HepG2 (cell line): Measurements from ENCODE around the gene DNLZ. TPM values are rescaled to one million over a fixed set of nuclear protein-coding genes. Genes with fewer than 3 reads are reported as not detected.

Experiments used
- AKAP8 ChIP-seq: sonication (generic); formaldehyde crosslinking; IDR thresholded peaks from 2 replicates; pipeline ENCODE4 v1.5.1; 2020; ENCODE audit warnings: mild to moderate bottlenecking, missing genetic modification reagents
- EHMT2 ChIP-seq: fragments of 200-600 bp; sonication (generic); IDR thresholded peaks from 2 replicates; pipeline ENCODE4 v1.7.0; 2017; ENCODE audit warnings: antibody characterized with exemption, low read depth, low read length, borderline replicate concordance
- EP300 ChIP-seq, 3 experiments: sonication (generic) in 1 of 3; formaldehyde crosslinking in 1 of 3; IDR thresholded peaks; 2 replicates each; pipeline versions ENCODE4 v1.5.1 to v1.6.1; 2011 to 2020; ENCODE audit warnings: low read depth in 2 of 3, low read length in 2 of 3, borderline replicate concordance in 1 of 3, improper control_type of control experiment in 1 of 3, mild to moderate bottlenecking in 1 of 3, missing genetic modification reagents in 1 of 3, moderate library complexity in 1 of 3
- JUND ChIP-seq: sonication (generic); formaldehyde crosslinking; IDR thresholded peaks from 2 replicates; pipeline ENCODE4 v1.8.0; 2022; ENCODE audit warnings: mild to moderate bottlenecking, missing genetic modification reagents
- KAT7 ChIP-seq: IDR thresholded peaks from 2 replicates; pipeline ENCODE4 v1.6.1; 2018; ENCODE audit warnings: borderline replicate concordance, missing compliant biosample characterization
- KLF16 ChIP-seq, 2 experiments: sonication (generic) in 1 of 2; formaldehyde crosslinking in 1 of 2; IDR thresholded peaks; 2 replicates each; pipeline versions ENCODE4 v1.6.1 to v1.8.0; 2016 to 2023; ENCODE audit warnings: missing genetic modification reagents in 2 of 2, missing compliant biosample characterization in 1 of 2
- PHF8 ChIP-seq: sonication (generic); formaldehyde crosslinking; IDR thresholded peaks from 2 replicates; pipeline ENCODE4 v1.5.0; 2020; ENCODE audit warnings: missing genetic modification reagents
- RBFOX2 ChIP-seq: fragments of 200-400 bp; formaldehyde crosslinking; IDR thresholded peaks from 2 replicates; pipeline ENCODE4 v1.6.1; 2017; ENCODE audit warnings: low read depth, mild to moderate bottlenecking, low read length
- RFXANK ChIP-seq: IDR thresholded peaks from 2 replicates; pipeline ENCODE4 v1.6.1; 2016
- SP5 ChIP-seq: IDR thresholded peaks from 2 replicates; pipeline ENCODE4 v1.6.1; 2016; ENCODE audit warnings: low read depth, borderline replicate concordance
- SYNCRIP ChIP-seq: fragments of 200-400 bp; formaldehyde crosslinking; IDR thresholded peaks from 2 replicates; pipeline ENCODE4 v1.6.1; 2018; ENCODE audit warnings: mild to moderate bottlenecking, low read depth, low read length; ENCODE audit not compliant: insufficient read depth
- TAF1 ChIP-seq: sonication (generic); formaldehyde crosslinking; IDR thresholded peaks from 2 replicates; pipeline ENCODE4 v1.4.0; 2020; ENCODE audit warnings: missing genetic modification reagents
- TAF15 ChIP-seq: fragments of 200-400 bp; formaldehyde crosslinking; IDR thresholded peaks from one replicate; pipeline ENCODE4 v1.6.1; 2018; ENCODE audit warnings: mild to moderate bottlenecking, low read depth, low read length; ENCODE audit not compliant: poor library complexity, severe bottlenecking
- TOPORS ChIP-seq: sonication (generic); formaldehyde crosslinking; IDR thresholded peaks from 2 replicates; pipeline ENCODE4 v1.8.0; 2023; ENCODE audit warnings: mild to moderate bottlenecking, missing genetic modification reagents
- TSC22D2 ChIP-seq: sonication (generic); formaldehyde crosslinking; IDR thresholded peaks from 2 replicates; pipeline ENCODE4 v1.5.1; 2020; ENCODE audit warnings: missing genetic modification reagents, mild to moderate bottlenecking, borderline replicate concordance
- U2AF2 ChIP-seq: fragments of 200-400 bp; formaldehyde crosslinking; IDR thresholded peaks from 2 replicates; pipeline ENCODE4 v1.6.1; 2017; ENCODE audit warnings: low read depth, mild to moderate bottlenecking, low read length
- ZNF264 ChIP-seq: sonication (generic); formaldehyde crosslinking; IDR thresholded peaks from 2 replicates; pipeline ENCODE4 v1.4.0; 2020; ENCODE audit warnings: missing genetic modification reagents
- ZNF484 ChIP-seq: sonication (generic); formaldehyde crosslinking; IDR thresholded peaks from 2 replicates; pipeline ENCODE4 v1.5.1; 2020; ENCODE audit warnings: mild to moderate bottlenecking, low read depth, missing genetic modification reagents, borderline replicate concordance
- ZNF709 ChIP-seq: sonication (generic); formaldehyde crosslinking; IDR thresholded peaks from 2 replicates; pipeline ENCODE4 v1.5.0; 2020; ENCODE audit warnings: mild to moderate bottlenecking, missing genetic modification reagents
- ZNF749 ChIP-seq: sonication (generic); formaldehyde crosslinking; IDR thresholded peaks from 2 replicates; pipeline ENCODE4 v1.8.0; 2022; ENCODE audit warnings: mild to moderate bottlenecking, missing genetic modification reagents, moderate library complexity, borderline replicate concordance
- ZNF790 ChIP-seq: sonication (generic); formaldehyde crosslinking; IDR thresholded peaks from 2 replicates; pipeline ENCODE4 v1.8.0; 2022; ENCODE audit warnings: missing genetic modification reagents, mild to moderate bottlenecking, borderline replicate concordance
- ZNF878 ChIP-seq: sonication (generic); formaldehyde crosslinking; IDR thresholded peaks from 2 replicates; pipeline ENCODE4 v1.8.1; 2023; ENCODE audit warnings: mild to moderate bottlenecking, missing genetic modification reagents, moderate library complexity
- ZSCAN21 ChIP-seq: sonication (generic); formaldehyde crosslinking; IDR thresholded peaks from 2 replicates; pipeline ENCODE4 v1.8.0; 2022; ENCODE audit warnings: mild to moderate bottlenecking, missing genetic modification reagents, moderate library complexity, borderline replicate concordance
- polyA plus RNA-seq, 8 experiments: library from polyadenylated mRNA; depleted of rRNA in 3 of 8; stranded (reverse) in 7 of 8; unstranded in 1 of 8; fragments of >200 nt; fragmentation: Illumina TruSeq in 4 of 8; extraction: Trizol in 4 of 8; gene quantifications; 2 replicates each; pipeline versions ENCODE4 v1.2.1 to v1.2.3, GENCODE V29; 2011 to 2016; ENCODE audit warnings: low read depth in 4 of 8, missing spikeins in 1 of 8, mixed read lengths in 1 of 8; ENCODE audit not compliant: insufficient read depth in 1 of 8
- total RNA-seq, 5 experiments: library from RNA; depleted of rRNA; stranded (reverse); fragments of >200 nt; fragmentation: Illumina TruSeq; extraction: Trizol; gene quantifications; 2 replicates each; pipeline ENCODE4 v1.2.3, GENCODE V29; 2016; ENCODE audit warnings: low read depth in 1 of 5
- TF ChIP-seq, protein P1 (sequence below): sonication (generic); formaldehyde crosslinking; IDR thresholded peaks from 2 replicates; pipeline ENCODE4 v1.8.0; 2022; ENCODE audit warnings: missing genetic modification reagents, mild to moderate bottlenecking, inconsistent platforms, borderline replicate concordance
- TF ChIP-seq, protein P2 (sequence below): sonication (generic); formaldehyde crosslinking; IDR thresholded peaks from 2 replicates; pipeline ENCODE4 v1.5.1; 2020; ENCODE audit warnings: missing genetic modification reagents, mild to moderate bottlenecking, borderline replicate concordance
- TF ChIP-seq, protein P3 (sequence below): sonication (generic); formaldehyde crosslinking; IDR thresholded peaks from 2 replicates; pipeline ENCODE4 v1.5.0; 2020; ENCODE audit warnings: missing genetic modification reagents

DNLZ gene
- total and polyA plus RNA-seq, 2 of the 13 experiments (the other 11 are each of a cell fraction or from before 2014, with no cell fraction given): 3.4 to 8.0 TPM

DNA sequence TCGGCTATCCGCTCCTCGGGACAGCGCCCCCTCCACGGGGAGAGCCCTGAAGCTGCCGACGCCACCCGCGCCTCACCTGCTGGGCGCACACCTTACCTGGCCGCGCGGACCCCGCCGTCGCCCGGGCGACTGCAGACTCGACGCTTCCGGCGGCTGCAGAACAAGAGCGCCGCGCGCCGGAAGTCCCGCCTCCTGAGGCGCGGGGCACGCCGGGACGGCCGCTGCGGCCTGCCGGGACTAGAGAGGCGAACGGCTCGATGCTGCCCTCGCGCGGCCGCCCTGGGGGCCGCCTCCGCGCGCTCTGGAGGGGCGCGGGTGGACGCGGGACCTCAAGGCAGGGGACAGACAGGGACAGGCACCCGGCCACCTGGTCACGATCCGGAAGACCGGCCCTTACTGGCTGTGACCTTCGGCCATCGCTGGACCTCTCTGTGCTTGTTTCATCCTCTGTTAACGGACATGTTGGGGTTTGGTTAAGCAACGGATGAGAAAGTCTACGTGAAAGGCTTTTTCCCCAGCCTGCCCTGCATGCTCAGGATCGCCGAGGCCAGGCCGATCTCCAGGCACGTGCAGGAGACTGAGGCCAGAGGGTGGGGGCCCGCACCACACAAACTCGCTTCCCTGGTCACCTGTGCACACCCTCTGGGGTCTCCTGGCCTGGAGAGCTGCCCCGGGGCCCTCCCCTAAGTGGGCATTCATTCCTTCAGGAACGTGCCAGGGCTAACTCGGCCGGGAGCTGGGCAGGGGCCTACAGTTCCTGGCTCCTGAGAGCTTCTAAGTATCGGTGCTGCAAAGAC lies 36.7 kb upstream of the DNLZ start, which contains the start of gene SNAPC4 (continued):
- peak; percentile 60; the same call in 1 of the 2 replicates for TF ChIP-seq ZNF709 (CRISPR knock-in tag)
- TF ChIP-seq EHMT2: no peak
- TF ChIP-seq ZNF790 (CRISPR knock-in tag): peak; percentile 73; the same call in 1 of the 2 replicates
- TF ChIP-seq, protein P1, sequence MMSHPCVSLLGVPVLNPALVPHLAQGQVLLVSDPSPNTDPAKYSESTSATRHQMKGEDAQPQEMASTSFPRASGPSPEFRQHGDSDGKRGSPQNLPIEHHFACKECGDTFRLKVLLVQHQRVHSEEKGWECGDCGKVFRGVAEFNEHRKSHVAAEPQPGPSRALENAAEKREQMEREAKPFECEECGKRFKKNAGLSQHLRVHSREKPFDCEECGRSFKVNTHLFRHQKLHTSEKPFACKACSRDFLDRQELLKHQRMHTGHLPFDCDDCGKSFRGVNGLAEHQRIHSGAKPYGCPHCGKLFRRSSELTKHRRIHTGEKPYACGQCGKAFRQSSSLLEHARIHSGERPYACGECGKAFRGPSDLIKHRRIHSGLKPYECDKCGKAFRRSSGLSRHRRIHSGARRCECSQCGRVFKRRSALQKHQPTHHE (CRISPR knock-in tag): 0 out of 2 replicates have a peak, but pooled peaks have one; percentile 65
- peak; percentile 59; the same call in 1 of the 2 replicates for TF ChIP-seq JUND (CRISPR knock-in tag)
- TF ChIP-seq ZNF749 (CRISPR knock-in tag): no peak
- peak; percentile 82 for TF ChIP-seq TAF1 (CRISPR knock-in tag)
- no peak for TF ChIP-seq RFXANK (CRISPR knock-in tag)
- TF ChIP-seq TSC22D2 (CRISPR knock-in tag): no peak
- TF ChIP-seq, protein P2, sequence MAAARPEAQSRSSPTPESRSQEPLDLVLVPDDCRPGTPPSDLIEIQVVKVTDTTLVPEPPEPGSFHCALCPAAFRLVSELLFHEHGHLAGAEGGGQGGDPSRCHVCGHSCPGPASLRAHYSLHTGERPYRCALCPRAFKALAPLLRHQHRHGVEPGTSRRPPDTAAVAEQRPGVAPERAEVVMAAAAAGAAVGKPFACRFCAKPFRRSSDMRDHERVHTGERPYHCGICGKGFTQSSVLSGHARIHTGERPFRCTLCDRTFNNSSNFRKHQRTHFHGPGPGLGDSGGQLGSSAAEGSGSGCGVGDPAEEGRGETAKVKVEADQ (CRISPR knock-in tag): peak; percentile 35; the same call in 1 of the 2 replicates
- TF ChIP-seq TAF15: peak; percentile 77
- TF ChIP-seq SP5 (CRISPR knock-in tag): 0 out of 2 replicates have a peak, but pooled peaks have one; percentile 13
- peak; percentile 91 for TF ChIP-seq AKAP8 (CRISPR knock-in tag)
- TF ChIP-seq EP300 (IDR thresholded peaks at IDR 0.05; ENCODE audit: low read depth in 2 of 2, low read length in 2 of 2): no peak
- TF ChIP-seq EP300 (CRISPR knock-in tag; IDR thresholded peaks at IDR 0.05; ENCODE audit: borderline replicate concordance): peak; percentile 15; the same call in 1 of the 2 replicates
- no peak for TF ChIP-seq SYNCRIP
- TF ChIP-seq U2AF2: no peak
- no peak for TF ChIP-seq ZNF878 (CRISPR knock-in tag)
- peak; percentile 79; the same call in 1 of the 2 replicates for TF ChIP-seq TOPORS (CRISPR knock-in tag)
- no peak for TF ChIP-seq KAT7 (CRISPR knock-in tag)
- peak; percentile 90 for TF ChIP-seq RBFOX2
- TF ChIP-seq KLF16 (CRISPR knock-in tag; IDR thresholded peaks at IDR 0.05): peak in 1 of 2 experiments; percentile 45; a peak in 1 of 4 replicates
- peak; percentile 78 for TF ChIP-seq PHF8
- TF ChIP-seq ZNF264 (CRISPR knock-in tag): no peak
- TF ChIP-seq, protein P3, sequence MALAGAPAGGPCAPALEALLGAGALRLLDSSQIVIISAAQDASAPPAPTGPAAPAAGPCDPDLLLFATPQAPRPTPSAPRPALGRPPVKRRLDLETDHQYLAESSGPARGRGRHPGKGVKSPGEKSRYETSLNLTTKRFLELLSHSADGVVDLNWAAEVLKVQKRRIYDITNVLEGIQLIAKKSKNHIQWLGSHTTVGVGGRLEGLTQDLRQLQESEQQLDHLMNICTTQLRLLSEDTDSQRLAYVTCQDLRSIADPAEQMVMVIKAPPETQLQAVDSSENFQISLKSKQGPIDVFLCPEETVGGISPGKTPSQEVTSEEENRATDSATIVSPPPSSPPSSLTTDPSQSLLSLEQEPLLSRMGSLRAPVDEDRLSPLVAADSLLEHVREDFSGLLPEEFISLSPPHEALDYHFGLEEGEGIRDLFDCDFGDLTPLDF (CRISPR knock-in tag): peak; percentile 63
- TF ChIP-seq ZNF484: no peak
- peak; percentile 81; the same call in 1 of the 2 replicates for TF ChIP-seq ZSCAN21
